ENCODE data around the gene CCN2.

CCN2 gene

GRCh38 chr6:131978522-131978921 lies 27.4 kb upstream of the CCN2 start:
- Mint-ChIP-seq H3K27me3 (peaks cover 2% of the 10 kb centered on the region), H3K4me3 (no peak overlapping the region), H3K9me3 (no peaks in the 10 kb centered on the region), H3K4me1 (no peaks in the 10 kb centered on the region), H3K27ac (no peak overlapping the region), H3K36me3 (no peaks in the 10 kb centered on the region)

- H3K36me3 Mint-ChIP-seq: no peaks in the 10 kb centered on the region
- no peaks in the 10 kb centered on the region for H3K4me1 Mint-ChIP-seq
- H3K4me3 Mint-ChIP-seq: no peak overlapping the region
- H3K27me3 Mint-ChIP-seq: peaks cover 2% of the 10 kb centered on the region
- H3K9me3 Mint-ChIP-seq: no peaks in the 10 kb centered on the region
- no peak overlapping the region for H3K27ac Mint-ChIP-seq
Observed at GRCh38 chr6:131976545-131977061, 25.4 kb upstream of the CCN2 start.

GRCh38 chr6:131972741-131973140 lies 21.6 kb upstream of the CCN2 start:
- H3K4me1 Mint-ChIP-seq: no peaks in the 10 kb centered on the region
- no peak overlapping the region for H3K4me3 Mint-ChIP-seq
- no peak overlapping the region for H3K27ac Mint-ChIP-seq
- no peaks in the 10 kb centered on the region for H3K9me3 Mint-ChIP-seq
- H3K27me3 Mint-ChIP-seq: peaks cover 3% of the 10 kb centered on the region
- H3K36me3 Mint-ChIP-seq: no peaks in the 10 kb centered on the region

GRCh38 chr6:131970076-131970859 lies 19.1 kb upstream of the CCN2 start:
- H3K27ac Mint-ChIP-seq: no peak overlapping the region
- H3K4me3 Mint-ChIP-seq: no peak overlapping the region
- H3K27me3 Mint-ChIP-seq: peaks cover 7% of the 10 kb centered on the region
- no peaks in the 10 kb centered on the region for H3K4me1 Mint-ChIP-seq
- no peaks in the 10 kb centered on the region for H3K9me3 Mint-ChIP-seq
- no peaks in the 10 kb centered on the region for H3K36me3 Mint-ChIP-seq

GRCh38 chr6:131968656-131969055 lies 17.5 kb upstream of the CCN2 start:
- H3K36me3 Mint-ChIP-seq: no peaks in the 10 kb centered on the region
- no peaks in the 10 kb centered on the region for H3K9me3 Mint-ChIP-seq
- H3K4me3 Mint-ChIP-seq: no peak overlapping the region
- H3K4me1 Mint-ChIP-seq: no peaks in the 10 kb centered on the region
- H3K27ac Mint-ChIP-seq: no peak overlapping the region
- peaks cover 7% of the 10 kb centered on the region for H3K27me3 Mint-ChIP-seq

GRCh38 chr6:131967948-131968347 lies 16.8 kb upstream of the CCN2 start:
- Mint-ChIP-seq H3K4me1 (no peaks in the 10 kb centered on the region), H3K27ac (no peak overlapping the region), H3K27me3 (peaks cover 7% of the 10 kb centered on the region), H3K9me3 (no peaks in the 10 kb centered on the region), H3K4me3 (no peak overlapping the region), H3K36me3 (no peaks in the 10 kb centered on the region)

- peaks cover 7% of the 10 kb centered on the region for H3K27me3 Mint-ChIP-seq
- no peak overlapping the region for H3K27ac Mint-ChIP-seq
- H3K4me1 Mint-ChIP-seq: no peaks in the 10 kb centered on the region
- H3K36me3 Mint-ChIP-seq: no peaks in the 10 kb centered on the region
- H3K9me3 Mint-ChIP-seq: no peaks in the 10 kb centered on the region
- no peak overlapping the region for H3K4me3 Mint-ChIP-seq
Observed at GRCh38 chr6:131966443-131966842, 15.3 kb upstream of the CCN2 start.

GRCh38 chr6:131963063-131963462 lies 11.9 kb upstream of the CCN2 start:
- Mint-ChIP-seq H3K4me1 (no peaks in the 10 kb centered on the region), H3K4me3 (no peak overlapping the region), H3K36me3 (no peaks in the 10 kb centered on the region), H3K27me3 (peaks cover 5% of the 10 kb centered on the region), H3K27ac (no peak overlapping the region), H3K9me3 (no peaks in the 10 kb centered on the region)

GRCh38 chr6:131960371-131961133 lies 9.4 kb upstream of the CCN2 start:
- Mint-ChIP-seq H3K9me3 (no peaks in the 10 kb centered on the region), H3K27ac (no peak overlapping the region), H3K36me3 (no peaks in the 10 kb centered on the region), H3K4me3 (no peak overlapping the region), H3K27me3 (peaks cover under 1% of the 10 kb centered on the region), H3K4me1 (no peaks in the 10 kb centered on the region)

GRCh38 chr6:131958542-131959470 lies 7.6 kb upstream of the CCN2 start:
- H3K4me1 Mint-ChIP-seq: no peaks in the 10 kb centered on the region
- H3K4me3 Mint-ChIP-seq: no peak overlapping the region

GRCh38 chr6:131958095-131958494 lies 6.9 kb upstream of the CCN2 start:
- Mint-ChIP-seq H3K36me3 (no peaks in the 10 kb centered on the region), H3K27me3 (peaks cover 12% of the 10 kb centered on the region), H3K4me3 (no peak overlapping the region), H3K4me1 (no peaks in the 10 kb centered on the region), H3K9me3 (no peaks in the 10 kb centered on the region), H3K27ac (no peak overlapping the region)

More at GRCh38 chr6:131958542-131959470, 7.6 kb upstream of the CCN2 start:
- Mint-ChIP-seq H3K36me3 (no peaks in the 10 kb centered on the region), H3K27ac (no peak overlapping the region), H3K27me3 (peaks cover 10% of the 10 kb centered on the region), H3K9me3 (no peaks in the 10 kb centered on the region)

- no peak overlapping the region for H3K4me3 Mint-ChIP-seq
- H3K36me3 Mint-ChIP-seq: no peaks in the 10 kb centered on the region
- peaks cover 29% of the 10 kb centered on the region for H3K27me3 Mint-ChIP-seq
- H3K9me3 Mint-ChIP-seq: no peaks in the 10 kb centered on the region
- H3K27ac Mint-ChIP-seq: no peak overlapping the region
- peaks cover 6% of the 10 kb centered on the region for H3K4me1 Mint-ChIP-seq
Observed at GRCh38 chr6:131955876-131956275, 4.7 kb upstream of the CCN2 start.

GRCh38 chr6:131955192-131955591 lies 4.0 kb upstream of the CCN2 start:
- Mint-ChIP-seq H3K27me3 (peaks cover 31% of the 10 kb centered on the region), H3K4me3 (no peak overlapping the region), H3K9me3 (no peaks in the 10 kb centered on the region), H3K4me1 (peaks cover 9% of the 10 kb centered on the region), H3K27ac (no peak overlapping the region), H3K36me3 (no peaks in the 10 kb centered on the region)

- H3K4me1 Mint-ChIP-seq: peaks cover 13% of the 10 kb centered on the region
- H3K36me3 Mint-ChIP-seq: no peaks in the 10 kb centered on the region
- H3K27ac Mint-ChIP-seq: no peak overlapping the region
- H3K9me3 Mint-ChIP-seq: no peaks in the 10 kb centered on the region
- no peak overlapping the region for H3K4me3 Mint-ChIP-seq
- peaks cover 36% of the 10 kb centered on the region for H3K27me3 Mint-ChIP-seq
Observed at GRCh38 chr6:131954775-131955107, 3.6 kb upstream of the CCN2 start.

GRCh38 chr6:131954059-131954774 lies 3.0 kb upstream of the CCN2 start:
- Mint-ChIP-seq H3K36me3 (no peaks in the 10 kb centered on the region), H3K27me3 (peaks cover 41% of the 10 kb centered on the region), H3K27ac (no peak overlapping the region), H3K9me3 (no peaks in the 10 kb centered on the region), H3K4me1 (peaks cover 13% of the 10 kb centered on the region), H3K4me3 (no peak overlapping the region)

All from activated naive CD4-positive, alpha-beta T cell treated with anti-CD3 and anti-CD28 coated beads, Interleukin-2, amount 50 U/mL, for 24 hours (primary cell).